Adrenal gland (tissue), 5 donors: Measurements from ENCODE around the gene PRDM10.

Experiments
- POLR2A ChIP-seq, 2 donors: fragments of 450-650 bp; IDR thresholded peaks; one replicate each; pipeline ENCODE4 v1.6.1; 2017; ENCODE audit warnings: antibody characterized with exemption in 2 of 2, mild to moderate bottlenecking in 2 of 2, moderate library complexity in 1 of 2
- TF ChIP-seq, protein P1 (sequence below), 6 experiments: fragments of 450-650 bp in 4 of 6; fragments of 200-600 bp in 2 of 6; sonication (generic) in 1 of 6; IDR thresholded peaks; 1 replicate in 5 of 6; 2 replicates in 1 of 6; pipeline versions ENCODE4 v1.5.1 to v1.8.0; 2016 to 2021; ENCODE audit warnings: antibody characterized with exemption in 6 of 6, mild to moderate bottlenecking in 2 of 6, moderate library complexity in 1 of 6
- donor health status: DM: no; HTN: no; CAD: no.

- TF ChIP-seq, protein P1, sequence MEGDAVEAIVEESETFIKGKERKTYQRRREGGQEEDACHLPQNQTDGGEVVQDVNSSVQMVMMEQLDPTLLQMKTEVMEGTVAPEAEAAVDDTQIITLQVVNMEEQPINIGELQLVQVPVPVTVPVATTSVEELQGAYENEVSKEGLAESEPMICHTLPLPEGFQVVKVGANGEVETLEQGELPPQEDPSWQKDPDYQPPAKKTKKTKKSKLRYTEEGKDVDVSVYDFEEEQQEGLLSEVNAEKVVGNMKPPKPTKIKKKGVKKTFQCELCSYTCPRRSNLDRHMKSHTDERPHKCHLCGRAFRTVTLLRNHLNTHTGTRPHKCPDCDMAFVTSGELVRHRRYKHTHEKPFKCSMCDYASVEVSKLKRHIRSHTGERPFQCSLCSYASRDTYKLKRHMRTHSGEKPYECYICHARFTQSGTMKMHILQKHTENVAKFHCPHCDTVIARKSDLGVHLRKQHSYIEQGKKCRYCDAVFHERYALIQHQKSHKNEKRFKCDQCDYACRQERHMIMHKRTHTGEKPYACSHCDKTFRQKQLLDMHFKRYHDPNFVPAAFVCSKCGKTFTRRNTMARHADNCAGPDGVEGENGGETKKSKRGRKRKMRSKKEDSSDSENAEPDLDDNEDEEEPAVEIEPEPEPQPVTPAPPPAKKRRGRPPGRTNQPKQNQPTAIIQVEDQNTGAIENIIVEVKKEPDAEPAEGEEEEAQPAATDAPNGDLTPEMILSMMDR (IDR thresholded peaks at IDR 0.05) = no peak
- peak; percentile 81 to 91 for TF ChIP-seq POLR2A (IDR thresholded peaks at IDR 0.05)
Observed at GRCh38 chr11:130002846-130003716, 446 bp upstream of the PRDM10 start.
